H9 (cell line): Measurements from ENCODE around the gene DEDD2. TPM values are rescaled to one million over a fixed set of nuclear protein-coding genes. Genes with fewer than 3 reads are reported as not detected.
A peak's percentile ranks its signal among the peaks of the same experiment; 100 is the strongest.

ENCODE experiments used
- DNase-seq: peaks from one replicate; pipeline ENCODE4 v3.0.0-alpha.2; 2017
- H2AFZ ChIP-seq: one replicate; pipeline ENCODE4 v1.6.1; 2013; ENCODE audit warnings: mild to moderate bottlenecking, low read length, control low read depth, moderate library complexity
- H2AK5ac ChIP-seq: 2 replicates; pipeline ENCODE4 v1.6.1; 2013; ENCODE audit warnings: low read length, control low read depth, mixed read lengths; ENCODE audit not compliant: insufficient read length
- H2BK120ac ChIP-seq: one replicate; pipeline ENCODE4 v1.6.1; 2013; ENCODE audit warnings: low read depth, mild to moderate bottlenecking, low read length, control low read depth, inconsistent platforms; ENCODE audit not compliant: poor library complexity, severe bottlenecking
- H2BK12ac ChIP-seq: 2 replicates; pipeline ENCODE4 v1.6.1; 2013; ENCODE audit warnings: low read length, control low read depth, mixed read lengths, low read depth; ENCODE audit not compliant: insufficient read length
- H2BK15ac ChIP-seq: 2 replicates; pipeline ENCODE4 v1.6.1; 2013; ENCODE audit warnings: low read depth, low read length, control low read depth
- H2BK20ac ChIP-seq: one replicate; pipeline ENCODE4 v1.6.1; 2013; ENCODE audit warnings: low read depth, mild to moderate bottlenecking, low read length, control low read depth, inconsistent platforms; ENCODE audit not compliant: poor library complexity, severe bottlenecking
- H2BK5ac ChIP-seq: 2 replicates; pipeline ENCODE4 v1.6.1; 2013; ENCODE audit warnings: low read length, control low read depth, mixed read lengths; ENCODE audit not compliant: insufficient read length
- H3K14ac ChIP-seq: 2 replicates; pipeline ENCODE4 v1.6.1; 2013; ENCODE audit warnings: low read length, control low read depth; ENCODE audit not compliant: insufficient read depth
- H3K18ac ChIP-seq: 2 replicates; pipeline ENCODE4 v1.6.1; 2013; ENCODE audit warnings: low read depth, mild to moderate bottlenecking, mixed read lengths, low read length, control low read depth; ENCODE audit not compliant: insufficient read length
- H3K23ac ChIP-seq: 2 replicates; pipeline ENCODE4 v1.6.1; 2013; ENCODE audit warnings: low read length, control low read depth, mixed read lengths, low read depth; ENCODE audit not compliant: insufficient read length
- H3K23me2 ChIP-seq: 2 replicates; pipeline ENCODE4 v1.6.1; 2013; ENCODE audit warnings: low read depth, mild to moderate bottlenecking, mixed read lengths, low read length, control low read depth; ENCODE audit not compliant: insufficient read length, poor library complexity, severe bottlenecking
- H3K27ac ChIP-seq: 2 replicates; pipeline ENCODE4 v1.5.1; 2013; ENCODE audit warnings: low read length, control low read depth, mixed read lengths, low read depth; ENCODE audit not compliant: insufficient read length
- H3K27me3 ChIP-seq: 2 replicates; pipeline ENCODE4 v1.6.1; 2013; ENCODE audit warnings: low read length, control low read depth, inconsistent platforms; ENCODE audit not compliant: insufficient read depth
- H3K4ac ChIP-seq: 2 replicates; pipeline ENCODE4 v1.6.1; 2013; ENCODE audit warnings: low read depth, mild to moderate bottlenecking, control low read depth, inconsistent platforms, low read length, moderate library complexity
- H3K4me1 ChIP-seq: 2 replicates; pipeline ENCODE4 v1.6.1; 2013; ENCODE audit warnings: low read length, control low read depth, inconsistent platforms; ENCODE audit not compliant: insufficient read depth
- H3K4me2 ChIP-seq: 2 replicates; pipeline ENCODE4 v1.6.1; 2013; ENCODE audit warnings: low read length, control low read depth, mixed read lengths; ENCODE audit not compliant: insufficient read length, insufficient read depth
- H3K56ac ChIP-seq: 2 replicates; pipeline ENCODE4 v1.6.1; 2013; ENCODE audit warnings: low read depth, mild to moderate bottlenecking, mixed read lengths, low read length, control low read depth; ENCODE audit not compliant: insufficient read length
- H3K79me1 ChIP-seq: 2 replicates; pipeline ENCODE4 v1.6.1; 2013; ENCODE audit warnings: low read depth, mild to moderate bottlenecking, moderate library complexity, low read length, control low read depth, inconsistent platforms; ENCODE audit not compliant: insufficient read depth, poor library complexity, severe bottlenecking
- H3K79me2 ChIP-seq: 2 replicates; pipeline ENCODE4 v1.6.1; 2013; ENCODE audit warnings: low read length, control low read depth, inconsistent platforms; ENCODE audit not compliant: insufficient read depth
- H3K9ac ChIP-seq: 2 replicates; pipeline ENCODE4 v1.6.1; 2013; ENCODE audit warnings: low read length, control low read depth, mixed read lengths; ENCODE audit not compliant: insufficient read length; ENCODE audit errors: extremely low read depth
- H3K9me3 ChIP-seq: one replicate; pipeline ENCODE4 v1.6.1; 2013; ENCODE audit warnings: low read depth, low read length, inconsistent platforms; ENCODE audit not compliant: control insufficient read depth
- H3T11ph ChIP-seq: one replicate; pipeline ENCODE4 v1.6.1; 2013; ENCODE audit warnings: mild to moderate bottlenecking, low read length, control low read depth, inconsistent platforms
- H4K20me1 ChIP-seq: one replicate; pipeline ENCODE4 v1.6.1; 2013; ENCODE audit not compliant: control insufficient read depth, insufficient read length, insufficient read depth
- H4K5ac ChIP-seq: 2 replicates; pipeline ENCODE4 v1.6.1; 2013; ENCODE audit warnings: low read depth, mild to moderate bottlenecking, mixed read lengths, low read length, control low read depth; ENCODE audit not compliant: insufficient read length
- H4K8ac ChIP-seq: replicated peaks from 2 replicates; pipeline ENCODE4 v1.6.1; 2013; ENCODE audit warnings: low read length, control low read depth, mixed read lengths, low read depth; ENCODE audit not compliant: insufficient read length
- H4K91ac ChIP-seq: 2 replicates; pipeline ENCODE4 v1.6.1; 2013; ENCODE audit warnings: low read depth, mild to moderate bottlenecking, moderate library complexity, mixed read lengths, low read length, control low read depth; ENCODE audit not compliant: insufficient read length
- H3K27ac Mint-ChIP-seq, 3 experiments: 2 replicates in 2 of 3; 3 replicates in 1 of 3; pipeline ENCODE4 v1.8.0; 2020 to 2021; ENCODE audit warnings: mixed read lengths in 3 of 3, mild to moderate bottlenecking in 1 of 3, moderate library complexity in 1 of 3
- H3K27me3 Mint-ChIP-seq: 2 replicates; pipeline ENCODE4 v1.8.0; 2021; ENCODE audit warnings: low read depth, mild to moderate bottlenecking, moderate library complexity, mixed read lengths
- H3K36me3 Mint-ChIP-seq, 3 experiments: 2 replicates in 2 of 3; 3 replicates in 1 of 3; pipeline ENCODE4 v1.8.0; 2020 to 2021; ENCODE audit warnings: low read depth in 3 of 3, mixed read lengths in 3 of 3; ENCODE audit not compliant: insufficient read depth in 1 of 3
- H3K4me1 Mint-ChIP-seq, 2 experiments: 2 replicates each; pipeline ENCODE4 v1.8.0; 2020; ENCODE audit warnings: mixed read lengths in 2 of 2
- H3K4me3 Mint-ChIP-seq, 2 experiments: 2 replicates in 1 of 2; 3 replicates in 1 of 2; pipeline ENCODE4 v1.8.0; 2020 to 2021; ENCODE audit warnings: mild to moderate bottlenecking in 2 of 2, mixed read lengths in 2 of 2, moderate library complexity in 1 of 2
- H3K9me3 Mint-ChIP-seq, 2 experiments: 2 replicates in 1 of 2; 3 replicates in 1 of 2; pipeline ENCODE4 v1.8.0; 2020; ENCODE audit warnings: mild to moderate bottlenecking in 2 of 2, mixed read lengths in 2 of 2, moderate library complexity in 1 of 2
- CTCF ChIP-seq: fragments of 200-600 bp; sonication (generic); conservative IDR thresholded peaks from 3 replicates; pipeline ENCODE4 v1.8.0; 2021; ENCODE audit warnings: antibody characterized with exemption, mild to moderate bottlenecking
- WGBS: extraction: QIAGEN DNeasy Blood & Tissue Kit; methylation state at CpG from one replicate; pipeline ENCODE4 v1.1.7; 2013; ENCODE audit warnings: missing lambda C conversion rate, low lambda C conversion rate, mixed read lengths; ENCODE audit not compliant: insufficient read length; ENCODE audit errors: extremely low coverage; 5-methylcytosine and 5-hydroxymethylcytosine counted together
- total RNA-seq: library from RNA; stranded (reverse); gene quantifications from 2 replicates; pipeline ENCODE4 v1.2.1, GENCODE V29; 2021

Gene DEDD2
- total RNA-seq, 1 experiment from 2014 or later: 32.3 TPM

GRCh38 chr19:42200116-42200715, 17.3 kb downstream of the DEDD2 start:
- Histone ChIP-seq H4K5ac (no peak overlapping the region), H3K18ac (no peak overlapping the region), H4K20me1 (no peaks in the 10 kb centered on the region), H3K27me3 (no peaks in the 10 kb centered on the region), H2BK15ac (no peak overlapping the region), H3K4me1 (peaks cover 4% of the 10 kb centered on the region; the same call in 1 of the 2 replicates), H3K79me1 (peaks cover 4% of the 10 kb centered on the region), H2AK5ac (no peak overlapping the region), H3K14ac (no peak overlapping the region), H4K8ac (no peak overlapping the region), H2AFZ (no peak overlapping the region), H3K79me2 (peaks cover 6% of the 10 kb centered on the region; the same call in 1 of the 2 replicates), H3K23me2 (peaks cover 2% of the 10 kb centered on the region), H3K27ac (no peak overlapping the region), H3K4me2 (no peak overlapping the region), H3K56ac (no peak overlapping the region), H4K91ac (no peak overlapping the region), H2BK12ac (no peak overlapping the region), H3T11ph (no peak overlapping the region), H2BK5ac (no peak overlapping the region), H3K9me3 (no peaks in the 10 kb centered on the region), H3K4ac (no peak overlapping the region), H3K9ac (no peak overlapping the region), H2BK20ac (no peak overlapping the region), H3K23ac (no peak overlapping the region), H2BK120ac (no peak overlapping the region)
- no peak for DNase-seq
- Mint-ChIP-seq H3K36me3 (peaks cover 51 to 86% (median 82%) of the 10 kb centered on the region in 3 experiments), H3K4me1 (peaks cover 37 to 56% of the 10 kb centered on the region in 2 experiments), H3K27me3 (peaks cover 6% of the 10 kb centered on the region), H3K9me3 (no peaks in the 10 kb centered on the region; a peak in 1 of 5 replicates), H3K4me3 (peak overlapping the region in 1 of 2 experiments; percentile 12; a peak in 2 of 5 replicates), H3K27ac (peak overlapping the region in 2 of 3 experiments; percentile 68 to 78; a peak in 4 of 7 replicates)
- TF ChIP-seq CTCF: no peak
- WGBS: no CpG with 5 or more reads among the region's 5 CpGs
